Cardiac fibroblast (primary cell): ENCODE measurements around the gene TIMP1.

ENCODE experiments used
- DNase-seq, 2 donors: peaks; one replicate each; pipeline versions ENCODE4 v3.0.0 to v3.0.0-alpha.2; 2010; ENCODE audit warnings: low read depth in 2 of 2
- H3K4me3 ChIP-seq, 2 donors: replicated peaks in 1 of 2; 1 replicate in 1 of 2; 2 replicates in 1 of 2; pipeline ENCODE4 v1.5.1; 2011; ENCODE audit warnings: low read depth in 2 of 2, low read length in 2 of 2, mild to moderate bottlenecking in 2 of 2, moderate library complexity in 1 of 2
- CTCF ChIP-seq: IDR thresholded peaks from one replicate; pipeline ENCODE4 v1.5.1; 2011; ENCODE audit warnings: low read depth, mild to moderate bottlenecking, low read length, inconsistent platforms

Gene TIMP1

GRCh38 chrX:47587091-47587891 is 5.1 kb downstream of the TIMP1 start:
- no peak overlapping the region for H3K4me3 ChIP-seq
- DNase-seq: peak; percentile 38 to 46
- TF ChIP-seq CTCF: no peak

GRCh38 chrX:47587906-47588735 is 5.9 kb downstream of the TIMP1 start:
- H3K4me3 ChIP-seq: no peak overlapping the region
- DNase-seq: no peak
- no peak for TF ChIP-seq CTCF

- TF ChIP-seq CTCF: no peak
- DNase-seq: no peak
These were observed 8.7 kb downstream of the TIMP1 start for GRCh38 chrX:47590984-47591383.

GRCh38 chrX:47593522-47593921 is 11.3 kb downstream of the TIMP1 start:
- TF ChIP-seq CTCF: no peak

More at GRCh38 chrX:47590984-47591383, 8.7 kb downstream of the TIMP1 start:
- H3K4me3 ChIP-seq: no peak overlapping the region

GRCh38 chrX:47595716-47596251 is 13.5 kb downstream of the TIMP1 start:
- no peak overlapping the region for H3K4me3 ChIP-seq
- no peak for TF ChIP-seq CTCF
- DNase-seq: peak; percentile 88 to 93

More at GRCh38 chrX:47593522-47593921, 11.3 kb downstream of the TIMP1 start:
- no peak overlapping the region for H3K4me3 ChIP-seq
- no peak for DNase-seq

- no peak overlapping the region for H3K4me3 ChIP-seq
- DNase-seq: peak; percentile 69 to 85
- no peak for TF ChIP-seq CTCF
These were observed 14.0 kb downstream of the TIMP1 start for GRCh38 chrX:47596256-47596655.
